ENCODE measurements around the gene DOCK2. TPM values are rescaled to one million over a fixed set of nuclear protein-coding genes. Genes with fewer than 3 reads are reported as not detected.

Gene DOCK2
- total RNA-seq, 1 experiment from 2014 or later = not detected

GRCh38 chr5:169904059-169904458, 267.0 kb downstream of the DOCK2 start:
- CTCF ChIA-PET = interaction anchor here (1.3 kb wide), 1 partner anchor 8 kb away, joined by 4 read pairs; no protein-coding TSS in a partner anchor
- no TSS peak for BruUV-seq (replicated peaks)

GRCh38 chr5:169904508-169904907, 267.4 kb downstream of the DOCK2 start:
- Mint-ChIP-seq H3K27me3 (ENCODE audit: unreplicated experiment) (peaks cover 76% of the 10 kb centered on the region), H3K9me3 (ENCODE audit: low read depth, unreplicated experiment) (no peaks in the 10 kb centered on the region), H3K36me3 (ENCODE audit: insufficient read depth, unreplicated experiment) (no peaks in the 10 kb centered on the region), H3K27ac (ENCODE audit: unreplicated experiment) (no peak overlapping the region), H3K4me1 (ENCODE audit: low read depth, unreplicated experiment) (no peaks in the 10 kb centered on the region), H3K4me3 (ENCODE audit: low read depth, unreplicated experiment) (no peak overlapping the region)
- CTCF ChIA-PET = interaction anchor here (1.3 kb wide), 1 partner anchor 9 kb away, joined by 4 read pairs; no protein-coding TSS in a partner anchor
- no peak for DNase-seq
- no peak for TF ChIP-seq CTCF (IDR thresholded peaks at IDR 0.05; ENCODE audit: unreplicated experiment)
- BruUV-seq (replicated peaks) = no TSS peak
- intact Hi-C loops (cut with micrococcal nuclease; ENCODE audit: unreplicated experiment) = no loop called here

More at GRCh38 chr5:169904059-169904458, 267.0 kb downstream of the DOCK2 start:
- H3K9me3 Mint-ChIP-seq (ENCODE audit: low read depth, unreplicated experiment) = no peaks in the 10 kb centered on the region
- H3K27ac Mint-ChIP-seq (ENCODE audit: unreplicated experiment) = no peak overlapping the region
- H3K4me1 Mint-ChIP-seq (ENCODE audit: low read depth, unreplicated experiment) = no peaks in the 10 kb centered on the region
- TF ChIP-seq CTCF (IDR thresholded peaks at IDR 0.05; ENCODE audit: unreplicated experiment) = no peak
- no peaks in the 10 kb centered on the region for H3K36me3 Mint-ChIP-seq (ENCODE audit: insufficient read depth, unreplicated experiment)
- H3K27me3 Mint-ChIP-seq (ENCODE audit: unreplicated experiment) = peaks cover 80% of the 10 kb centered on the region
- no peak overlapping the region for H3K4me3 Mint-ChIP-seq (ENCODE audit: low read depth, unreplicated experiment)
- DNase-seq = no peak
- intact Hi-C loops (cut with micrococcal nuclease; ENCODE audit: unreplicated experiment) = no loop called here

GRCh38 chr5:169905017-169905416, 267.9 kb downstream of the DOCK2 start:
- no peak for TF ChIP-seq CTCF (IDR thresholded peaks at IDR 0.05; ENCODE audit: unreplicated experiment)
- H3K4me1 Mint-ChIP-seq (ENCODE audit: low read depth, unreplicated experiment) = no peaks in the 10 kb centered on the region
- H3K27me3 Mint-ChIP-seq (ENCODE audit: unreplicated experiment) = peaks cover 76% of the 10 kb centered on the region
- H3K9me3 Mint-ChIP-seq (ENCODE audit: low read depth, unreplicated experiment) = no peaks in the 10 kb centered on the region
- DNase-seq = no peak
- no peak overlapping the region for H3K4me3 Mint-ChIP-seq (ENCODE audit: low read depth, unreplicated experiment)
- BruUV-seq (replicated peaks) = no TSS peak
- H3K36me3 Mint-ChIP-seq (ENCODE audit: insufficient read depth, unreplicated experiment) = no peaks in the 10 kb centered on the region
- H3K27ac Mint-ChIP-seq (ENCODE audit: unreplicated experiment) = no peak overlapping the region
- CTCF ChIA-PET = interaction anchor here (0.7 to 1.3 kb wide), 3 partner anchors 9 to 321 kb away, joined by 4 to 6 read pairs (median 4); no protein-coding TSS in a partner anchor
- intact Hi-C loops (cut with micrococcal nuclease; ENCODE audit: unreplicated experiment) = no loop called here

GRCh38 chr5:169906745-169907649, 269.9 kb downstream of the DOCK2 start:
- TF ChIP-seq CTCF (IDR thresholded peaks at IDR 0.05; ENCODE audit: unreplicated experiment) = no peak
- CTCF ChIA-PET = no interaction called here
- H3K27me3 Mint-ChIP-seq (ENCODE audit: unreplicated experiment) = peaks cover 76% of the 10 kb centered on the region
- no peak overlapping the region for H3K4me3 Mint-ChIP-seq (ENCODE audit: low read depth, unreplicated experiment)
- no peaks in the 10 kb centered on the region for H3K36me3 Mint-ChIP-seq (ENCODE audit: insufficient read depth, unreplicated experiment)
- no peak overlapping the region for H3K27ac Mint-ChIP-seq (ENCODE audit: unreplicated experiment)
- no peak for DNase-seq
- no peaks in the 10 kb centered on the region for H3K4me1 Mint-ChIP-seq (ENCODE audit: low read depth, unreplicated experiment)
- no TSS peak for BruUV-seq (replicated peaks)
- intact Hi-C loops (cut with micrococcal nuclease; ENCODE audit: unreplicated experiment) = no loop called here
- H3K9me3 Mint-ChIP-seq (ENCODE audit: low read depth, unreplicated experiment) = no peaks in the 10 kb centered on the region

Data from Calu3 (cell line).